HCT116 (cell line): ENCODE data around the gene ADGRV1. TPM values are rescaled to one million over a fixed set of nuclear protein-coding genes. Genes with fewer than 3 reads are reported as not detected.

Source experiments
- ATAC-seq: fragments of 200-7000 bp; cut with Tn5 transposase; 2 replicates; pipeline ENCODE4 v1.9.1; 2020; ENCODE audit warnings: mild to moderate bottlenecking, moderate library complexity
- BruUV-seq: library from RNA; stranded (reverse); fragments of 400-500 nt; replicated peaks from 2 replicates; lab custom pipeline; 2021; lab: Mats Ljungman, UMichigan
- CTCF ChIA-PET: fragments of 300-600 bp; sonication (Branson Sonifier 250); formaldehyde crosslinking; loops from one replicate; lab custom pipeline; 2021; ENCODE audit warnings: antibody characterized with exemption; lab: Charles Lee
- POLR2A ChIA-PET: fragments of 300-600, 350-600 bp; sonication (Branson Sonifier 250); formaldehyde crosslinking; loops from one replicate; lab custom pipeline; 2021; ENCODE audit warnings: antibody characterized with exemption; lab: Charles Lee
- RAD21 ChIA-PET, 2 experiments: fragments of 300-600 bp; sonication (Branson Sonifier 250); formaldehyde crosslinking; loops; one replicate each; lab custom pipeline; 2023; ENCODE audit warnings: low total read pairs in 2 of 2; ENCODE audit not compliant: uncharacterized antibody in 2 of 2, unreplicated experiment in 2 of 2, low non-redundant PET in 1 of 2; lab: Charles Lee
- DNase-seq: peaks from one replicate; pipeline ENCODE4 v3.0.0-alpha.2; 2010; ENCODE audit warnings: low read depth, low spot score
- H2AFZ ChIP-seq: fragments of 200-600 bp; shearing (Covaris generic), sonication (generic); 2 replicates; pipeline ENCODE4 v1.6.1; 2017; ENCODE audit warnings: low read depth, mixed run types, mixed read lengths, antibody characterized with exemption, low read length; ENCODE audit not compliant: poor library complexity, severe bottlenecking
- H3K27ac ChIP-seq: 2 replicates; pipeline ENCODE4 v1.5.1; 2012; ENCODE audit warnings: low read depth, low read length
- H3K27me3 ChIP-seq: fragments of 200-600 bp; sonication (generic); 2 replicates; pipeline ENCODE4 v1.6.1; 2016; ENCODE audit warnings: mixed run types, low read length, mixed read lengths; ENCODE audit not compliant: insufficient read depth
- H3K36me3 ChIP-seq, 2 experiments: fragments of 200-500 bp in 1 of 2; fragments of 200-600 bp in 1 of 2; sonication (Bioruptor generic) in 1 of 2; sonication (generic) in 1 of 2; 2 replicates each; pipeline versions ENCODE4 v1.5.1 to v1.6.1; 2014 to 2016; ENCODE audit warnings: low read length in 2 of 2, inconsistent platforms in 1 of 2, mixed read lengths in 1 of 2, mixed run types in 1 of 2; ENCODE audit not compliant: insufficient read depth in 2 of 2, control insufficient read depth in 1 of 2
- H3K4me1 ChIP-seq, 2 experiments: fragments of 200-600 bp in 1 of 2; sonication (generic) in 1 of 2; 2 replicates each; pipeline versions ENCODE4 v1.5.1 to v1.6.1; 2012 to 2017; ENCODE audit warnings: low read length in 2 of 2, inconsistent platforms in 1 of 2, mild to moderate bottlenecking in 1 of 2, mixed read lengths in 1 of 2, mixed run types in 1 of 2, moderate library complexity in 1 of 2; ENCODE audit not compliant: insufficient read depth in 2 of 2, control insufficient read depth in 1 of 2
- H3K4me2 ChIP-seq: fragments of 200-600 bp; sonication (generic); 2 replicates; pipeline ENCODE4 v1.6.1; 2017; ENCODE audit warnings: mixed run types, low read length, mixed read lengths
- H3K4me3 ChIP-seq, 2 experiments: fragments of 200-600 bp in 1 of 2; sonication (generic) in 1 of 2; replicated peaks in 1 of 2; 2 replicates each; pipeline ENCODE4 v1.5.1; 2011 to 2016; ENCODE audit warnings: low read length in 2 of 2, control low read depth in 1 of 2, low read depth in 1 of 2, mild to moderate bottlenecking in 1 of 2, mixed read lengths in 1 of 2, mixed run types in 1 of 2
- H3K79me2 ChIP-seq: fragments of 200-600 bp; sonication (generic); 2 replicates; pipeline ENCODE4 v1.6.1; 2017; ENCODE audit warnings: mild to moderate bottlenecking, mixed run types, low read length, moderate library complexity, mixed read lengths; ENCODE audit not compliant: insufficient read depth
- H3K9ac ChIP-seq: fragments of 200-600 bp; sonication (generic); 2 replicates; pipeline ENCODE4 v1.6.1; 2016; ENCODE audit warnings: low read length, mixed read lengths
- H3K9me2 ChIP-seq: fragments of 200-600 bp; sonication (generic), shearing (Covaris generic); 2 replicates; pipeline ENCODE4 v1.6.1; 2017; ENCODE audit warnings: mixed run types, mild to moderate bottlenecking, moderate library complexity; ENCODE audit not compliant: insufficient read depth
- H3K9me3 ChIP-seq, 2 experiments: fragments of 200-500 bp in 1 of 2; fragments of 200-600 bp in 1 of 2; sonication (Bioruptor generic) in 1 of 2; sonication (generic) in 1 of 2; 2 replicates each; pipeline ENCODE4 v1.6.1; 2014 to 2017; ENCODE audit warnings: low read length in 2 of 2, mixed read lengths in 2 of 2, inconsistent platforms in 1 of 2, low read depth in 1 of 2, mild to moderate bottlenecking in 1 of 2, mixed run types in 1 of 2, moderate library complexity in 1 of 2; ENCODE audit not compliant: control insufficient read depth in 1 of 2, insufficient read depth in 1 of 2
- H4K20me1 ChIP-seq: fragments of 200-600 bp; sonication (generic), shearing (Covaris generic); 2 replicates; pipeline ENCODE4 v1.6.1; 2017; ENCODE audit warnings: mixed run types, mild to moderate bottlenecking, moderate library complexity; ENCODE audit not compliant: insufficient read depth
- CBX3 ChIP-seq: IDR thresholded peaks from 2 replicates; pipeline ENCODE4 v1.6.1; 2012; ENCODE audit warnings: low read depth
- CEBPB ChIP-seq: IDR thresholded peaks from 2 replicates; pipeline ENCODE4 v1.6.1; 2012; ENCODE audit warnings: low read depth
- EGR1 ChIP-seq: IDR thresholded peaks from 2 replicates; pipeline ENCODE4 v1.6.1; 2012; ENCODE audit warnings: low read depth
- ELF1 ChIP-seq: IDR thresholded peaks from 2 replicates; pipeline ENCODE4 v1.6.1; 2012; ENCODE audit warnings: low read depth, borderline replicate concordance
- EZH2 ChIP-seq: fragments of 200-600 bp; sonication (generic); IDR thresholded peaks from 2 replicates; pipeline ENCODE4 v1.6.1; 2017; ENCODE audit warnings: antibody characterized with exemption, mixed run types
- EZH2phosphoT487 ChIP-seq: fragments of 200-600 bp; IDR thresholded peaks from 2 replicates; pipeline ENCODE4 v1.6.1; 2018; ENCODE audit warnings: antibody characterized with exemption, borderline replicate concordance
- FOSL1 ChIP-seq: IDR thresholded peaks from 2 replicates; pipeline ENCODE4 v1.6.1; 2012; ENCODE audit warnings: low read depth
- JUND ChIP-seq: IDR thresholded peaks from 2 replicates; pipeline ENCODE4 v1.6.1; 2012
- POLR2AphosphoS5 ChIP-seq: IDR thresholded peaks from 2 replicates; pipeline ENCODE4 v1.6.1; 2011; ENCODE audit warnings: mild to moderate bottlenecking, low read depth, low read length, moderate library complexity
- RAD21 ChIP-seq: IDR thresholded peaks from 2 replicates; pipeline ENCODE4 v1.6.1; 2012; ENCODE audit warnings: low read depth, mild to moderate bottlenecking
- SP1 ChIP-seq: IDR thresholded peaks from 2 replicates; pipeline ENCODE4 v1.6.1; 2012; ENCODE audit warnings: low read depth
- SRF ChIP-seq: IDR thresholded peaks from 2 replicates; pipeline ENCODE4 v1.6.1; 2012; ENCODE audit warnings: low read depth
- TCF7L2 ChIP-seq: IDR thresholded peaks from 2 replicates; pipeline ENCODE4 v1.7.0; 2011; ENCODE audit warnings: borderline replicate concordance, inconsistent platforms; ENCODE audit not compliant: insufficient read depth, insufficient read length; ENCODE audit errors: extremely low read depth
- YY1 ChIP-seq: IDR thresholded peaks from 2 replicates; pipeline ENCODE4 v1.6.1; 2011; ENCODE audit warnings: low read length, low read depth, moderate library complexity, mild to moderate bottlenecking; ENCODE audit not compliant: insufficient replicate concordance; ENCODE audit errors: extremely low read depth
- ZFX ChIP-seq: fragments of 450-650 bp; IDR thresholded peaks from 2 replicates; pipeline ENCODE4 v1.6.1; 2017
- ZNF274 ChIP-seq: fragments of 200-500 bp; sonication (Bioruptor generic); IDR thresholded peaks from 2 replicates; pipeline ENCODE4 v1.6.1; 2014; ENCODE audit warnings: mild to moderate bottlenecking, low read depth, low read length, inconsistent platforms
- intact Hi-C: fragments of 100-400 bp; cut with micrococcal nuclease; formaldehyde crosslinking; loops from 2 replicates; pipeline ENCODE4 v1.10.0; 2022
- total RNA-seq: library from RNA; stranded (reverse); gene quantifications from one replicate; pipeline ENCODE4 v1.2.1, GENCODE V29; 2021; ENCODE audit not compliant: unreplicated experiment
- TF ChIP-seq, protein P1 (sequence below): IDR thresholded peaks from 2 replicates; pipeline ENCODE4 v1.6.1; 2011; ENCODE audit warnings: mild to moderate bottlenecking, low read length, moderate library complexity; ENCODE audit not compliant: insufficient replicate concordance; ENCODE audit errors: extremely low read depth
- TF ChIP-seq, protein P2 (sequence below), 3 experiments: fragments of 200-600 bp in 1 of 3; sonication (generic) in 1 of 3; IDR thresholded peaks in 2 of 3; conservative IDR thresholded peaks in 1 of 3; 2 replicates each; pipeline ENCODE4 v1.5.1; 2012 to 2017; ENCODE audit warnings: low read depth in 2 of 3, low read length in 2 of 3, antibody characterized with exemption in 1 of 3, borderline replicate concordance in 1 of 3, control low read depth in 1 of 3, mild to moderate bottlenecking in 1 of 3, mixed read lengths in 1 of 3, mixed run types in 1 of 3, moderate library complexity in 1 of 3; ENCODE audit not compliant: insufficient read depth in 1 of 3
- TF ChIP-seq, protein P3 (sequence below): IDR thresholded peaks from 2 replicates; pipeline ENCODE4 v1.6.1; 2012
- TF ChIP-seq, protein P4 (sequence below): IDR thresholded peaks from 2 replicates; pipeline ENCODE4 v1.6.1; 2012

The ADGRV1 gene
- total RNA-seq, 1 experiment from 2014 or later, result 6.0 TPM

DNA sequence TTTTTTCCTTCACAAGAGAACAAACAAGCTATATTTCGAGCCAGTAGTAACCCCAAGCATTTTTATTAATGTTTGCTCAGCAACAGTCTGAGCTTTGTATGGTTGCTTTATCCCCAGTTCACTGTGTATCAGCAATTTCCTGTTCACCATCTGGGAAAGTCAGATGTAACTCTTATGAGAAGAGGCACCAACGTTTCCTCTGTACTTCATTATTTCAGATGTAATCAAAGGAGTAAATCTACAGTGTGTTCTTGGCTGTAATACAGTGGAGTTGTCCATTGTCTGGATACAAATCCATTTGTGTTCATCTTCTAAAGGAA lies 484.3 kb downstream of the ADGRV1 start:
- BruUV-seq, result no TSS peak
- H3K36me3 ChIP-seq, result no peaks in the 10 kb centered on the region
- H3K4me1 ChIP-seq, result no peaks in the 10 kb centered on the region
- CTCF ChIA-PET, result no interaction called here
- H3K27ac ChIP-seq, result no peak overlapping the region
- no peak for TF ChIP-seq JUND
- TF ChIP-seq, protein P1, sequence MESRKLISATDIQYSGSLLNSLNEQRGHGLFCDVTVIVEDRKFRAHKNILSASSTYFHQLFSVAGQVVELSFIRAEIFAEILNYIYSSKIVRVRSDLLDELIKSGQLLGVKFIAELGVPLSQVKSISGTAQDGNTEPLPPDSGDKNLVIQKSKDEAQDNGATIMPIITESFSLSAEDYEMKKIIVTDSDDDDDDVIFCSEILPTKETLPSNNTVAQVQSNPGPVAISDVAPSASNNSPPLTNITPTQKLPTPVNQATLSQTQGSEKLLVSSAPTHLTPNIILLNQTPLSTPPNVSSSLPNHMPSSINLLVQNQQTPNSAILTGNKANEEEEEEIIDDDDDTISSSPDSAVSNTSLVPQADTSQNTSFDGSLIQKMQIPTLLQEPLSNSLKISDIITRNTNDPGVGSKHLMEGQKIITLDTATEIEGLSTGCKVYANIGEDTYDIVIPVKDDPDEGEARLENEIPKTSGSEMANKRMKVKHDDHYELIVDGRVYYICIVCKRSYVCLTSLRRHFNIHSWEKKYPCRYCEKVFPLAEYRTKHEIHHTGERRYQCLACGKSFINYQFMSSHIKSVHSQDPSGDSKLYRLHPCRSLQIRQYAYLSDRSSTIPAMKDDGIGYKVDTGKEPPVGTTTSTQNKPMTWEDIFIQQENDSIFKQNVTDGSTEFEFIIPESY, result no peak
- TF ChIP-seq, protein P2, sequence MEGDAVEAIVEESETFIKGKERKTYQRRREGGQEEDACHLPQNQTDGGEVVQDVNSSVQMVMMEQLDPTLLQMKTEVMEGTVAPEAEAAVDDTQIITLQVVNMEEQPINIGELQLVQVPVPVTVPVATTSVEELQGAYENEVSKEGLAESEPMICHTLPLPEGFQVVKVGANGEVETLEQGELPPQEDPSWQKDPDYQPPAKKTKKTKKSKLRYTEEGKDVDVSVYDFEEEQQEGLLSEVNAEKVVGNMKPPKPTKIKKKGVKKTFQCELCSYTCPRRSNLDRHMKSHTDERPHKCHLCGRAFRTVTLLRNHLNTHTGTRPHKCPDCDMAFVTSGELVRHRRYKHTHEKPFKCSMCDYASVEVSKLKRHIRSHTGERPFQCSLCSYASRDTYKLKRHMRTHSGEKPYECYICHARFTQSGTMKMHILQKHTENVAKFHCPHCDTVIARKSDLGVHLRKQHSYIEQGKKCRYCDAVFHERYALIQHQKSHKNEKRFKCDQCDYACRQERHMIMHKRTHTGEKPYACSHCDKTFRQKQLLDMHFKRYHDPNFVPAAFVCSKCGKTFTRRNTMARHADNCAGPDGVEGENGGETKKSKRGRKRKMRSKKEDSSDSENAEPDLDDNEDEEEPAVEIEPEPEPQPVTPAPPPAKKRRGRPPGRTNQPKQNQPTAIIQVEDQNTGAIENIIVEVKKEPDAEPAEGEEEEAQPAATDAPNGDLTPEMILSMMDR (IDR thresholded peaks at IDR 0.05 in 2 of 3, conservative IDR thresholded peaks at IDR 0.05 in 1 of 3; ENCODE audit: borderline replicate concordance in 1 of 3, insufficient read depth in 1 of 3, low read depth in 2 of 3, low read length in 2 of 3), result no peak
- TF ChIP-seq ZFX, result no peak
- TF ChIP-seq CBX3, result no peak
- no peak for TF ChIP-seq SP1
- TF ChIP-seq POLR2AphosphoS5, result no peak
- TF ChIP-seq EZH2, result no peak
- TF ChIP-seq FOSL1, result no peak
- no peak for TF ChIP-seq ZNF274
- TF ChIP-seq, protein P3, sequence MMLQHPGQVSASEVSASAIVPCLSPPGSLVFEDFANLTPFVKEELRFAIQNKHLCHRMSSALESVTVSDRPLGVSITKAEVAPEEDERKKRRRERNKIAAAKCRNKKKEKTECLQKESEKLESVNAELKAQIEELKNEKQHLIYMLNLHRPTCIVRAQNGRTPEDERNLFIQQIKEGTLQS, result no peak
- no peak for TF ChIP-seq ELF1
- TF ChIP-seq, protein P4, sequence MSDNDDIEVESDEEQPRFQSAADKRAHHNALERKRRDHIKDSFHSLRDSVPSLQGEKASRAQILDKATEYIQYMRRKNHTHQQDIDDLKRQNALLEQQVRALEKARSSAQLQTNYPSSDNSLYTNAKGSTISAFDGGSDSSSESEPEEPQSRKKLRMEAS, result no peak
- no peak for TF ChIP-seq RAD21
- no peak for TF ChIP-seq EGR1
- TF ChIP-seq TCF7L2, result no peak
- TF ChIP-seq YY1, result no peak
- no peak for TF ChIP-seq CEBPB
- no peak for TF ChIP-seq EZH2phosphoT487
- TF ChIP-seq SRF, result no peak
- no peak for DNase-seq
- no peaks in the 10 kb centered on the region for H4K20me1 ChIP-seq
- intact Hi-C loops, result no loop called here
- no peak for ATAC-seq
- no peaks in the 10 kb centered on the region for H3K9me2 ChIP-seq
- H3K79me2 ChIP-seq, result no peaks in the 10 kb centered on the region
- H3K9me3 ChIP-seq, result no peaks in the 10 kb centered on the region
- no peak overlapping the region for H2AFZ ChIP-seq
- no peak overlapping the region for H3K4me2 ChIP-seq
- H3K27me3 ChIP-seq, result no peaks in the 10 kb centered on the region
- POLR2A ChIA-PET, result no interaction called here
- RAD21 ChIA-PET, result no interaction called here
- no peak overlapping the region for H3K9ac ChIP-seq
- H3K4me3 ChIP-seq, result no peak overlapping the region
